Diencephalon (tissue), 1 donor: ENCODE data around the gene TMEM255A. TPM values are rescaled to one million over a fixed set of nuclear protein-coding genes. Genes with fewer than 3 reads are reported as not detected.

Experiments
- total RNA-seq: library from RNA; depleted of rRNA; stranded (reverse); fragments of >200 nt; gene quantifications from one replicate; pipeline ENCODE4 v1.2.3, GENCODE V29; 2014

TMEM255A gene
- 5.5 TPM for total RNA-seq

GRCh38 chrX:120310861-120311726 is at the start of gene TMEM255A:
TSS of gene TMEM255A (minus strand) at chrX:120311461. CDS start at chrX:120311309, 152 bp downstream.

GRCh38 chrX:120250522-120251271 is 60.6 kb downstream of the TMEM255A start, which contains the start of gene ZBTB33:
TSS of gene ZBTB33 (plus strand) at chrX:120250812. CDS start at chrX:120253416, 2,604 bp downstream.

Other genes starting within 250 kb of the TMEM255A start
- not detected for gene RHOXF2B, start 233.8 kb downstream of the TMEM255A start, total RNA-seq
- not detected for gene RHOXF1, start 195.5 kb downstream of the TMEM255A start, total RNA-seq
- gene RHOXF2, start 152.8 kb downstream of the TMEM255A start, total RNA-seq: not detected
- gene ZBTB33, start 60.6 kb downstream of the TMEM255A start, total RNA-seq: 46.4 TPM
- gene ATP1B4, start 50.6 kb upstream of the TMEM255A start, total RNA-seq: not detected
- 86.0 TPM for gene LAMP2, start 157.8 kb upstream of the TMEM255A start, total RNA-seq
- gene CUL4B, start 249.5 kb upstream of the TMEM255A start, total RNA-seq: 68.7 TPM